Smooth muscle cell (in vitro differentiated cells): ENCODE measurements around the gene ADTRP. TPM values are rescaled to one million over a fixed set of nuclear protein-coding genes. Genes with fewer than 3 reads are reported as not detected.

Experiments
- DNase-seq: peaks from one replicate; lab custom pipeline; 2025; ENCODE audit not compliant: unreplicated experiment; lab: John Stamatoyannopoulos, UW
- H2AFZ ChIP-seq: fragments of 200-600 bp; sonication (generic); 2 replicates; pipeline ENCODE4 v1.6.0; 2016; ENCODE audit warnings: antibody characterized with exemption, low read depth, mild to moderate bottlenecking
- H3F3A ChIP-seq: fragments of 200-600 bp; sonication (generic); 2 replicates; pipeline ENCODE4 v1.6.0; 2017; ENCODE audit warnings: antibody characterized with exemption, low read depth
- H3K27ac ChIP-seq: fragments of 200-600 bp; sonication (generic); 2 replicates; pipeline ENCODE4 v1.5.1; 2016; ENCODE audit warnings: low read depth, mild to moderate bottlenecking
- H3K27me3 ChIP-seq: fragments of 200-600 bp; sonication (generic); 2 replicates; pipeline ENCODE4 v1.6.1; 2016; ENCODE audit warnings: low read depth, mild to moderate bottlenecking
- H3K36me3 ChIP-seq: fragments of 200-600 bp; sonication (generic); 2 replicates; pipeline ENCODE4 v1.5.1; 2016; ENCODE audit warnings: low read depth
- H3K4me1 ChIP-seq: fragments of 200-600 bp; sonication (generic); 2 replicates; pipeline ENCODE4 v1.5.1; 2016; ENCODE audit warnings: low read depth
- H3K4me2 ChIP-seq: fragments of 200-600 bp; sonication (generic); 2 replicates; pipeline ENCODE4 v1.6.0; 2016; ENCODE audit warnings: mild to moderate bottlenecking
- H3K4me3 ChIP-seq: fragments of 200-600 bp; sonication (generic); 2 replicates; pipeline ENCODE4 v1.5.1; 2016; ENCODE audit warnings: mild to moderate bottlenecking
- H3K79me2 ChIP-seq: fragments of 200-600 bp; sonication (generic); 2 replicates; pipeline ENCODE4 v1.6.0; 2016; ENCODE audit warnings: low read depth, mild to moderate bottlenecking
- H3K9ac ChIP-seq: fragments of 200-600 bp; sonication (generic); 2 replicates; pipeline ENCODE4 v1.6.0; 2016; ENCODE audit warnings: low read depth
- H3K9me3 ChIP-seq: fragments of 200-600 bp; sonication (generic); replicated peaks from 2 replicates; pipeline ENCODE4 v1.5.1; 2016; ENCODE audit warnings: low read depth
- H4K20me1 ChIP-seq: fragments of 200-600 bp; sonication (generic); 2 replicates; pipeline ENCODE4 v1.6.0; 2016; ENCODE audit warnings: low read depth
- CTCF ChIP-seq: fragments of 200-600 bp; sonication (generic); IDR thresholded peaks from 2 replicates; pipeline ENCODE4 v1.5.1; 2017; ENCODE audit warnings: borderline replicate concordance, mild to moderate bottlenecking, antibody characterized with exemption; ENCODE audit not compliant: insufficient read depth, poor library complexity, severe bottlenecking
- WGBS: methylation state at CpG from one replicate; pipeline ENCODE4 v1.1.7; 2016; ENCODE audit warnings: low lambda C conversion rate; 5-methylcytosine and 5-hydroxymethylcytosine counted together
- polyA plus RNA-seq: library from polyadenylated mRNA; unstranded; fragments of >200 nt; fragmentation: Nextera tagmentation; extraction: Ambion mirVana; gene quantifications from 2 replicates; pipeline ENCODE4 v1.2.1, GENCODE V29; 2016
- total RNA-seq: library from RNA; depleted of rRNA; stranded (reverse); fragments of >200 nt; gene quantifications from 2 replicates; pipeline ENCODE4 v1.2.3, GENCODE V29; 2014

Gene ADTRP
- total and polyA plus RNA-seq, 2 experiments from 2014 or later = 0.67 to 1.1 TPM

GRCh38 chr6:11755725-11756124, 22.9 kb downstream of the ADTRP start:
- Histone ChIP-seq H3K4me2 (no peak overlapping the region), H3K27ac (no peak overlapping the region), H3K9me3 (no peaks in the 10 kb centered on the region), H3K9ac (no peak overlapping the region), H4K20me1 (no peaks in the 10 kb centered on the region), H3F3A (no peaks in the 10 kb centered on the region), H3K4me1 (no peaks in the 10 kb centered on the region), H2AFZ (no peak overlapping the region), H3K27me3 (no peaks in the 10 kb centered on the region), H3K4me3 (no peak overlapping the region), H3K79me2 (no peaks in the 10 kb centered on the region), H3K36me3 (no peaks in the 10 kb centered on the region)
- 94% methylated on average over 1 of the region's 1 CpG for WGBS
- no peak for DNase-seq
- TF ChIP-seq CTCF = no peak

GRCh38 chr6:11754625-11755271, 23.9 kb downstream of the ADTRP start:
- H3F3A ChIP-seq = no peaks in the 10 kb centered on the region
- TF ChIP-seq CTCF = no peak
- H3K9me3 ChIP-seq = no peaks in the 10 kb centered on the region
- H3K27me3 ChIP-seq = no peaks in the 10 kb centered on the region
- no peaks in the 10 kb centered on the region for H3K4me1 ChIP-seq
- H4K20me1 ChIP-seq = no peaks in the 10 kb centered on the region
- 87% methylated on average over 7 of the region's 7 CpGs for WGBS
- H3K4me3 ChIP-seq = no peak overlapping the region
- H3K27ac ChIP-seq = no peak overlapping the region
- no peak overlapping the region for H3K9ac ChIP-seq
- no peak for DNase-seq
- H2AFZ ChIP-seq = no peak overlapping the region
- no peak overlapping the region for H3K4me2 ChIP-seq
- no peaks in the 10 kb centered on the region for H3K36me3 ChIP-seq
- H3K79me2 ChIP-seq = no peaks in the 10 kb centered on the region

- Histone ChIP-seq H3K36me3 (no peaks in the 10 kb centered on the region), H4K20me1 (no peaks in the 10 kb centered on the region), H2AFZ (no peak overlapping the region), H3K27me3 (no peaks in the 10 kb centered on the region), H3K27ac (no peak overlapping the region), H3K4me1 (no peaks in the 10 kb centered on the region), H3K9me3 (no peaks in the 10 kb centered on the region), H3K79me2 (no peaks in the 10 kb centered on the region), H3K4me3 (no peak overlapping the region), H3K4me2 (no peak overlapping the region), H3F3A (no peaks in the 10 kb centered on the region), H3K9ac (no peak overlapping the region)
- TF ChIP-seq CTCF = no peak
- WGBS = 95% methylated on average over 4 of the region's 4 CpGs
- no peak for DNase-seq
Observed at GRCh38 chr6:11753798-11754197, 24.8 kb downstream of the ADTRP start.

- H3K4me3 ChIP-seq = no peak overlapping the region
- WGBS = 58% methylated on average over 1 of the region's 1 CpG
- DNase-seq = no peak
- no peak overlapping the region for H2AFZ ChIP-seq
- no peak for TF ChIP-seq CTCF
- H3K36me3 ChIP-seq = no peaks in the 10 kb centered on the region
- no peaks in the 10 kb centered on the region for H3K4me1 ChIP-seq
- H3K27me3 ChIP-seq = no peaks in the 10 kb centered on the region
- no peaks in the 10 kb centered on the region for H3K79me2 ChIP-seq
- H3K9ac ChIP-seq = no peak overlapping the region
- H3K27ac ChIP-seq = no peak overlapping the region
- H4K20me1 ChIP-seq = no peaks in the 10 kb centered on the region
- H3K9me3 ChIP-seq = no peaks in the 10 kb centered on the region
- H3F3A ChIP-seq = no peaks in the 10 kb centered on the region
- H3K4me2 ChIP-seq = no peak overlapping the region
Observed at GRCh38 chr6:11752360-11752759, 26.2 kb downstream of the ADTRP start.
